HL-60 (cell line): Measurements from ENCODE around the gene RAB11B.

Experiments
- DNase-seq, 2 experiments: peaks; one replicate each; pipeline ENCODE4 v3.0.0-alpha.2; 2010 to 2020; ENCODE audit warnings: low read depth in 1 of 2, low spot score in 1 of 2
- H3K27ac ChIP-seq: fragments of 250-450 bp; sonication (Bioruptor Pico); replicated peaks from 2 replicates; pipeline ENCODE4 v1.5.1; 2020; ENCODE audit warnings: mild to moderate bottlenecking, moderate library complexity
- H3K27me3 ChIP-seq: fragments of 250-450 bp; sonication (Bioruptor Pico); 2 replicates; pipeline ENCODE4 v1.5.1; 2021; ENCODE audit warnings: mild to moderate bottlenecking, moderate library complexity; ENCODE audit not compliant: insufficient read depth, poor library complexity, severe bottlenecking
- H3K4me3 ChIP-seq: replicated peaks from 2 replicates; pipeline ENCODE4 v1.5.1; 2011; ENCODE audit warnings: mild to moderate bottlenecking, control low read depth, low read length; ENCODE audit not compliant: insufficient read depth
- CTCF ChIP-seq: IDR thresholded peaks from one replicate; pipeline ENCODE4 v1.5.1; 2011; ENCODE audit warnings: low read length, control low read depth, inconsistent platforms; ENCODE audit not compliant: insufficient read depth
- GABPA ChIP-seq: IDR thresholded peaks from 2 replicates; pipeline ENCODE4 v1.6.1; 2012; ENCODE audit warnings: low read depth
- POLR2AphosphoS5 ChIP-seq: IDR thresholded peaks from 2 replicates; pipeline ENCODE4 v1.6.1; 2012; ENCODE audit warnings: low read depth
- REST ChIP-seq: IDR thresholded peaks from 2 replicates; pipeline ENCODE4 v1.6.1; 2012; ENCODE audit warnings: low read depth; ENCODE audit not compliant: insufficient replicate concordance
- SPI1 ChIP-seq: IDR thresholded peaks from 2 replicates; pipeline ENCODE4 v1.6.1; 2012; ENCODE audit warnings: low read depth, mild to moderate bottlenecking, borderline replicate concordance

Gene RAB11B

DNA sequence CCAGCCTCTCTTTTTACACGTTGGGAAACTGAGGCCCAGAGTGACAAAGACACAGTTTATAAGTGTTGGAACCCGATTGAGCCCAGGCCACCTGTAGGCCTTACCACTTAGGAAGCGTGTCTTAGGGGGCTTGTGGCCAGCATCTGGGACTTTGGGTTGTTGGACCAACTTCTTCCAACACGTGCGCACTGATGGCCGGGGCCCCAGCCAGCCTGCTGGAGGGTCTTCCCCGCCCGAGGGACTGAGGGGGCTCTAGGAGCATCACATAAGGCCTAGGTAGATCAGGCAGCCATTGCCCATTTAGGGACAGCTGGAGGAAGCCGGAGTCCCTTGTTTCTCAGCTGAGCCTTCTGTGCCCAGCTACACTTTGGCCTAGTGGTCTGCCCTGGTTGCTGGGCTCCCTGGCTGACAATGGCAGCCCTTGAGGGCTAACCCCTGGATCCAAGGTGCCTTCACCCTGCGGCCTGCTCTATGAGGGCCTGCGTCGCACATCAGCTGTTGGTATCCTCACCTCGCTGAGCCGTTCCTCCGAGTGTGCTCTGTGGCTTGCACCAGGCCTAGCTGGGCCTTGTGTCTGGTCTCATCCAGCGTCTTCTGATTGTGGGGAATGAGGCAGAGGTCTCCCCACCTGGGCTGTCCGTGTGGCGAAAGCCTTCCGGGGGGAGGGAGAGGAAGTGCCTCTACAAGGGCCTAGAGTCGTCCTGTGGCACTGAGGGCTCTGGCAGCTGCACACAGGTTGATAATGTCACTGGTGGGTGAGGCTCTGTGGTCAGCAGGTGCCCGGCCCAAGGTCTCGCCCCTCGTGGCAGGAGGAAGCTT is 1.2 kb downstream of the RAB11B start:
- Histone ChIP-seq H3K27ac (peak overlapping the region; percentile 1), H3K27me3 (no peaks in the 10 kb centered on the region), H3K4me3 (no peak overlapping the region)
- peak in 1 of 2 experiments; percentile 66 for DNase-seq
- TF ChIP-seq SPI1, result peak; percentile 85
- no peak for TF ChIP-seq CTCF
- TF ChIP-seq REST, result no peak
- no peak for TF ChIP-seq POLR2AphosphoS5

DNA sequence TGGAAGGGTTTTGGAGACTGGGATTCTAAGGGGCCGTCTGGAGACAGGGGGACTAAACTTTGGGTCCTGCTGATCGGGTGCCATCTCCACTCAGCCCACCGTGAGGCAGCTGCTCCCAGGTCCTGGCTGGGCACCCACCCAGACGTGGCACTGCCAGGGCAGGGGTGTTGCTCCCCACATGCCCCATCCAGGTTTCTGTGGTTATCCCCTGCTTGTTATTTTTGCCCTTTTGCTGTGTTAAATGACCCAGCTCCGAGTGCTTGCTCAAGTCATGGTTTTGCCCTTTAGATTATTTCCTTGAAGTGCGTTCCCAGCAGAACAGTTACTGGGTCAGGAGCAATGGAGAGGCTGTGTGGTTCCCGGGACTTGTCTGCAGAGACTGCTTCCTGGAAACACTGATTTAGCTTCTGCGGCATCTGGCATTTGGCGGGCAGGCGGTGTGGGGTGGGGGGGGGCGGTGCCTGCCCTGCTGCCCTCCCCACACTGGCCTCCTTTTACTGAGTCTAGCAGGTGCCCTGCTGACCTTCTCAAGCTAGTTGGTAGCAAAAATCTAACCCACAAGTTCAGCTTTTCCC is 1.9 kb downstream of the RAB11B start:
- no peak overlapping the region for H3K27ac ChIP-seq
- H3K4me3 ChIP-seq, result no peak overlapping the region
- no peak for DNase-seq
- H3K27me3 ChIP-seq, result no peaks in the 10 kb centered on the region
- no peak for TF ChIP-seq REST
- TF ChIP-seq POLR2AphosphoS5, result no peak
- TF ChIP-seq CTCF, result no peak
- TF ChIP-seq SPI1, result no peak
- TF ChIP-seq GABPA, result no peak

DNA sequence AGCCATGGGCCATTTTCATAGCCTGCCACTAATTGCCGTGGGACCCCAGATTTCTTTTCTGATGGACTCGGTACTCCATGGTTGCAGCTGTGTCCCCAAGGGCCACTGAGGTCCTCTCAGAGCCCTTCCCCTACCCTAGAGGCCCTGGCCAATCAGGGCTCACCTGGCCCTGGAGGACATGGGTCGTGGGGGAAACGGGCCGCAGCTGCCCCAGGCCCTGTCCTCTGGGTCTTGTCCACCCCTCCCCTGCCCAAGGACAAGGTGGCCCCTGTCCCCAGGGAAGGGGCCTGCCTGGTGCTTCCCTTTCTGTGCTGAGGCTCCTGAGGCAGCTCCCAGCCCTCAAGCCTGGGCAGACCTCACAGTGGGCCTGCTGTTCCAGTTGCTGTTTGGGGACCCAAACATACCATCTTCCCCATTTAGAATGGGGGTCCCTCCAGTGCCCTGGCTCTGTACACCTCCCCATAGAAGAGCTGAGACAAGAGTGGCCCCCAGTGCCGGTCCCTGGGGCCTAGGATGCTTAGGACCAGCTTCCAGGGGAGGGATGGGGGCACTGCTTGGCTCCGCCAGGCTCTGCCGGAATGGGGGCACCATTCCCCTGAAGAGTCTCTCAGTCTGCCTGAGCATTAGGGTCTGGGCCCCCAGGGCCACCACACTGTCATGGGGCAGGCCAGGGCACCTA is 3.2 kb downstream of the RAB11B start:
- Histone ChIP-seq H3K4me3 (no peak overlapping the region), H3K27me3 (no peaks in the 10 kb centered on the region), H3K27ac (no peak overlapping the region)
- DNase-seq, result no peak
- TF ChIP-seq GABPA (no peak), SPI1 (no peak), POLR2AphosphoS5 (no peak), REST (no peak), CTCF (no peak)
